ENCODE data around the gene NEK1. TPM values are rescaled to one million over a fixed set of nuclear protein-coding genes. Genes with fewer than 3 reads are reported as not detected.

The NEK1 gene
- 10 to 100 TPM in 1 of 2 donors, 1 to 10 TPM in 1; 10.0 to 10.3 TPM for total RNA-seq

GRCh38 chr4:169611991-169612870, at the start of gene NEK1:
TSS of gene NEK1 (minus strand) at chr4:169612583. CDS start at chr4:169602630, 9,953 bp downstream.

GRCh38 chr4:169619958-169620879, 7.8 kb upstream of the NEK1 start, which contains the start of gene CLCN3:
TSS of gene CLCN3 (plus strand) at chr4:169620578. CDS start at chr4:169635929, 15,351 bp downstream.

Other genes starting within 250 kb of the NEK1 start
- gene CLCN3, start 8.0 kb upstream of the NEK1 start, total RNA-seq = 10 to 100 TPM; 79.6 to 82.9 TPM
- 10 to 100 TPM; 30.6 to 37.9 TPM for gene HPF1, start 145.4 kb upstream of the NEK1 start, total RNA-seq